ENCODE data around the gene COPS4. TPM values are rescaled to one million over a fixed set of nuclear protein-coding genes. Genes with fewer than 3 reads are reported as not detected.
A peak's percentile ranks its signal among the peaks of the same experiment; 100 is the strongest.

The COPS4 gene
- total RNA-seq, 1 experiment from 2014 or later = 28.6 TPM

DNA sequence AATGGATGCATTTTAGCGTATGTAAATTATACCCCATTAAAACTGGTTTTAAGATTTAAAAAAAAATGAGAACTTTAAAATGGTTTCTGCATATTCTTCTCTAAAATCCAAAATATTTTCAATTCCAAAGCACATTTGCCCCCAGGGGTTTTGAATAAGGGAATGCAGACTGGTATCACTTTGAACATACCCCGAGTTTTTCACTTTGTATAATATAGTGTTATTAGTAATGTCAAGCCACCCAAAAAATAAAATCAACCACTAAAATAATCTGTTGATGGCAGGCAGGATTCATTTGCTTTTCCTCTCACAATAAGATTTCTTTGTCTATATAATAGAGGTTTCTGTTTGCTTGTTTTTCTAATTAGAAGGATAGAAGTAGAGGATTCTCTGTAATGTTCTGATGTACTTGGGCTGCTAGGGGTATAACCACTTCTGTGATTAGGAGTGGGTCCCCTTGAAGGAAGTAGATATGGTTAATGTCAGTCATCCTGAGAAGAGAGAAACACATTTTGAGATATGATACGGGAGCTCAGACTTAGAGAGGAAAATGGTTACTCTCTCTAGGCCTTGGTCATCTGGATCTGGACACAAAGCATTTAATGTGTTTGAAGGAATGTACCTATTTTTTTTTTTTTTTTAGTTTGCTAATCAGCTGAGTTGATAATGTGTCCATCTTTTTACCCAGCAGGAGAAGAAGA is 15.0 kb upstream of the COPS4 start:
- no peak for DNase-seq (ENCODE audit: low read depth, low spot score)
- Histone ChIP-seq H4K20me1 (ENCODE audit: insufficient read depth) (no peaks in the 10 kb centered on the region), H3K27me3 (ENCODE audit: insufficient read depth, low read length) (no peaks in the 10 kb centered on the region), H3K36me3 (ENCODE audit: control insufficient read depth in 1 of 2, insufficient read depth in 2 of 2, low read length in 2 of 2) (no peaks in the 10 kb centered on the region), H3K9me3 (ENCODE audit: control insufficient read depth in 1 of 2, insufficient read depth in 1 of 2, low read depth in 1 of 2, low read length in 2 of 2) (peaks cover 0 to 3% of the 10 kb centered on the region in 2 experiments; a peak in 1 of 4 replicates), H2AFZ (ENCODE audit: low read depth, low read length, poor library complexity, severe bottlenecking) (peak overlapping the region; percentile 27), H3K27ac (ENCODE audit: low read depth, low read length) (no peak overlapping the region), H3K9ac (ENCODE audit: low read length) (no peak overlapping the region), H3K4me3 (replicated peaks in 1 of 2; ENCODE audit: low read depth in 1 of 2, low read length in 2 of 2) (no peak overlapping the region), H3K79me2 (ENCODE audit: insufficient read depth, low read length) (no peaks in the 10 kb centered on the region), H3K9me2 (ENCODE audit: insufficient read depth) (no peaks in the 10 kb centered on the region), H3K4me2 (ENCODE audit: low read length) (no peak overlapping the region), H3K4me1 (ENCODE audit: control insufficient read depth in 1 of 2, insufficient read depth in 2 of 2, low read length in 2 of 2) (no peaks in the 10 kb centered on the region)
- POLR2A ChIA-PET = no interaction called here
- RAD21 ChIA-PET (ENCODE audit: low non-redundant PET in 1 of 2, low total read pairs in 2 of 2, uncharacterized antibody in 2 of 2, unreplicated experiment in 2 of 2) = no interaction called here
- ATAC-seq = no peak
- no peak for TF ChIP-seq SRF (IDR thresholded peaks at IDR 0.05; ENCODE audit: low read depth)
- TF ChIP-seq, protein P1, sequence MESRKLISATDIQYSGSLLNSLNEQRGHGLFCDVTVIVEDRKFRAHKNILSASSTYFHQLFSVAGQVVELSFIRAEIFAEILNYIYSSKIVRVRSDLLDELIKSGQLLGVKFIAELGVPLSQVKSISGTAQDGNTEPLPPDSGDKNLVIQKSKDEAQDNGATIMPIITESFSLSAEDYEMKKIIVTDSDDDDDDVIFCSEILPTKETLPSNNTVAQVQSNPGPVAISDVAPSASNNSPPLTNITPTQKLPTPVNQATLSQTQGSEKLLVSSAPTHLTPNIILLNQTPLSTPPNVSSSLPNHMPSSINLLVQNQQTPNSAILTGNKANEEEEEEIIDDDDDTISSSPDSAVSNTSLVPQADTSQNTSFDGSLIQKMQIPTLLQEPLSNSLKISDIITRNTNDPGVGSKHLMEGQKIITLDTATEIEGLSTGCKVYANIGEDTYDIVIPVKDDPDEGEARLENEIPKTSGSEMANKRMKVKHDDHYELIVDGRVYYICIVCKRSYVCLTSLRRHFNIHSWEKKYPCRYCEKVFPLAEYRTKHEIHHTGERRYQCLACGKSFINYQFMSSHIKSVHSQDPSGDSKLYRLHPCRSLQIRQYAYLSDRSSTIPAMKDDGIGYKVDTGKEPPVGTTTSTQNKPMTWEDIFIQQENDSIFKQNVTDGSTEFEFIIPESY (IDR thresholded peaks at IDR 0.05; ENCODE audit: extremely low read depth, insufficient replicate concordance, low read length) = no peak
- no peak for TF ChIP-seq TCF7L2 (IDR thresholded peaks at IDR 0.05; ENCODE audit: borderline replicate concordance, extremely low read depth, insufficient read depth, insufficient read length)
- TF ChIP-seq ZNF274 (IDR thresholded peaks at IDR 0.05; ENCODE audit: low read depth, low read length) = no peak
- TF ChIP-seq, protein P2, sequence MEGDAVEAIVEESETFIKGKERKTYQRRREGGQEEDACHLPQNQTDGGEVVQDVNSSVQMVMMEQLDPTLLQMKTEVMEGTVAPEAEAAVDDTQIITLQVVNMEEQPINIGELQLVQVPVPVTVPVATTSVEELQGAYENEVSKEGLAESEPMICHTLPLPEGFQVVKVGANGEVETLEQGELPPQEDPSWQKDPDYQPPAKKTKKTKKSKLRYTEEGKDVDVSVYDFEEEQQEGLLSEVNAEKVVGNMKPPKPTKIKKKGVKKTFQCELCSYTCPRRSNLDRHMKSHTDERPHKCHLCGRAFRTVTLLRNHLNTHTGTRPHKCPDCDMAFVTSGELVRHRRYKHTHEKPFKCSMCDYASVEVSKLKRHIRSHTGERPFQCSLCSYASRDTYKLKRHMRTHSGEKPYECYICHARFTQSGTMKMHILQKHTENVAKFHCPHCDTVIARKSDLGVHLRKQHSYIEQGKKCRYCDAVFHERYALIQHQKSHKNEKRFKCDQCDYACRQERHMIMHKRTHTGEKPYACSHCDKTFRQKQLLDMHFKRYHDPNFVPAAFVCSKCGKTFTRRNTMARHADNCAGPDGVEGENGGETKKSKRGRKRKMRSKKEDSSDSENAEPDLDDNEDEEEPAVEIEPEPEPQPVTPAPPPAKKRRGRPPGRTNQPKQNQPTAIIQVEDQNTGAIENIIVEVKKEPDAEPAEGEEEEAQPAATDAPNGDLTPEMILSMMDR (IDR thresholded peaks at IDR 0.05 in 2 of 3, conservative IDR thresholded peaks at IDR 0.05 in 1 of 3; ENCODE audit: borderline replicate concordance in 1 of 3, insufficient read depth in 1 of 3, low read depth in 2 of 3, low read length in 2 of 3) = no peak
- no peak for TF ChIP-seq POLR2A (IDR thresholded peaks at IDR 0.05; ENCODE audit: borderline replicate concordance, extremely low read depth, insufficient read depth, insufficient read length)
- no peak for TF ChIP-seq EGR1 (IDR thresholded peaks at IDR 0.05; ENCODE audit: low read depth)
- TF ChIP-seq FOSL1 (IDR thresholded peaks at IDR 0.05; ENCODE audit: low read depth) = no peak
- no peak for TF ChIP-seq ELF1 (IDR thresholded peaks at IDR 0.05; ENCODE audit: borderline replicate concordance, low read depth)
- CTCF ChIA-PET = no interaction called here
- BruUV-seq (replicated peaks) = no TSS peak
- intact Hi-C loops (cut with micrococcal nuclease) = no loop called here
